NCI-H1105 treated with DMSO at 0.1 percent for 48 hours (cell line): ENCODE measurements around the gene MAN2B1.
"Not testable (repeated sequence)": the region's sequence is repeated elsewhere in the genome, so short reads cannot be mapped to it uniquely, and the experiment has no call there.

ENCODE experiments used
- DNase-seq: peaks from one replicate; lab custom pipeline; 2025; lab: John Stamatoyannopoulos, UW

MAN2B1 gene

DNA sequence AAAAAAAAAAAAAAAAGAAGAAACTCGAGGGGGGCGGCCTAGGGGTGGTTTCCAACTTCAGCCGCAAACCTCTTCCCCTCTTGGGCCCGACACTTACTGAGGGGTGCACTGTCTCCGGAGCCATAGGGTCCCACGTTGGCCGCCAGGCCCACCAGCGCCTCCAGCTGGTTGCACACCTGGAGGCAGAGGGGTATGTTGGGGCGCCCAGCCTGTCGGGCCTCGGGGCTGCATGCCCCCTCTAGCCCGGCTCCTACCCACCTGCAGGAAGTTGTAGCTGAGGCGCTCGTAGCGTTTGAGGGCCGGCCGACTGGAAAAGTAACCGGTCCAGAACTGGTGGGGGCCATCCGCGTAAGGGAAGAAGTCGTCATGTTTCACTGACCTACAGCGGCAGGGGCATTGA lies 8.6 kb downstream of the MAN2B1 start:
- no peak for DNase-seq

DNA sequence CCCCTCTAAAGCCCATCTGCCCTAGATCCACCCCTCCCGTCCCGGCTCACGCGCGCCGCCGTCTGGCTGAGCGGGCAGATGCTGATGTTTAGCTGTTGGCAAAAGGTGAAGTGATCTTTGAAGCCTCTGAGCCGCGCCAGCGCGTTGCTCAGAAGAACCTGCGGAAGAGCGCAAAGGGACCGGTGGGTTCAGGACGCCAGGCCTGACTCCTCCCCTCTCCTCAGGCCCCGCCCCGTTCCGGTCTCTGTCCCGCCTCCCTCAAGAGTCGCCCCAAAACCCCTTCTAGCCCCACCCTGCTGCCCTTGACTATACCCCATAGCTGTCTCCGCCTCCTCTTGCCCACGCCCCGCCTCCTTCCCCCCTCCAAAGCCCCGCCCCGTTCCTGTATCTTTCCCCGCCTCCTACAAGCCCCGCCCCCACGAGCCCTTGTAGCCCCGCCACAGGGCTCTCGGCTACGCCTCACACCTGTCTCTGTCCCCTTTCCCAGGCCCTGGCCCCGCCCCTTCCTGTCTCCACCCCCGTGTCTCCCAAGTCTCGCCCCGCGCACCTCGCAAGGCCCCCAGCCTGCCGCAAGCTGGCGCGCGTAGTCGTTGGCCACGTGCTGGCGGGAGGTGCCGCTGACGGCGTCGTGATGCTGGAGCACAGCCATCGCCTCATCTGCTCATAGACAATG lies 9.5 kb downstream of the MAN2B1 start:
- DNase-seq: no peak

DNA sequence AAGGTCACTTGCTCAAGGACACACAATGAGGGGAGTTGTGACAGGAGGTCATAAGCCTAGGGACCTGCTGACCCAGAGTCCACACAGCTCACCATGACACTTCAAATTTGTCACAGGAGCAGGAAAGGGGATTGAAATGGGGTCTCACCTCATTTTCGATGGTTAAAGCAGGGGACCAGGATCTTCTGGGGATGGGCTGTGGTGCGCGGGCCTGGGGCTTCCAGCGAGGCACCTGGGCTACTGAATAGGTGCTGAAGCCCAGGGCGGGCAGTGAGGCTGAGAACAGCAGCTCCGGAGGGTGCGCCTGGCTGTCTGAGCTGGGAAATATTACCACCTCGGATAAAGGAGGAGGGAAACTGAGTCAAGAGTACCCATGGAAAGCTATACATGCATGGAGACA lies 11.0 kb downstream of the MAN2B1 start:
- no peak for DNase-seq

DNA sequence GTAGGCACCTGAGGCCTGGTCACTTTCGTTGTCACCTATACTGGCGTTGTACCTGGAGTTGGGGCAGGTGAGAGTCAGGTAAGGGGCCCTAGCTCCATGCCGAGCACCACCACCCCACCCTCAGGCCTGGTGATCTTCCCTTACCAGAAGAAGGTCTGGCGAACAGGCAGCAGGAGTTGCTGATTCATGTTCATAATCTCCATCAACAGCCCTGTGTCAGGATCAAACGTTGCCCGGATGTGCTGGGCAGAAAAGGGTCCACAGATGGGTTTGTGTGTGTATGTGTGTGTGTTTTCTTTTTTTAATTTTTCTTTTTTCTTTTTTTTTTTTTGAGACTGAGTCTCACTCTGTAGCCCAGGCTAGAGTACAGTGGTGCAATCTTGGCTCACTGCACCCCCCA lies 14.3 kb downstream of the MAN2B1 start:
- no peak for DNase-seq

DNA sequence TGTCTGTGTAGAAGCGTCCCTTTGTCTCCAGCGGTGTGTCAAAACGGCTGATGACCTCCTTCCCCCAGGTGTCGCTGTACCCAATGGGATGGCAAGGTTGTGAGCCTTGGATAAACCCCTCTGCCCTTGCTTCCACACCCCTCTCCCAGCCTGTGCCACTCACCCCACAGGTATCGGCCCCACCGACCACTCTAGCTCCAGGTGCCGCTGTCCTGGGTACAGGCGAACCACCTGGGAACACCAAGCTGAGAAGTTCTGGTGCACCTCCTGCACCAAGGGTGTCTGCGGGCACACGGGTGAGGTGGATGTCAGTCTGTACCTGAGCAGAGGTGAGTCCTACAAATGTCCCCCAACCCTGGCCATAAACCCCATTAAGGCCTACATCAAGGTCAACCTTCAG lies 16.6 kb downstream of the MAN2B1 start:
- DNase-seq: no peak

DNA sequence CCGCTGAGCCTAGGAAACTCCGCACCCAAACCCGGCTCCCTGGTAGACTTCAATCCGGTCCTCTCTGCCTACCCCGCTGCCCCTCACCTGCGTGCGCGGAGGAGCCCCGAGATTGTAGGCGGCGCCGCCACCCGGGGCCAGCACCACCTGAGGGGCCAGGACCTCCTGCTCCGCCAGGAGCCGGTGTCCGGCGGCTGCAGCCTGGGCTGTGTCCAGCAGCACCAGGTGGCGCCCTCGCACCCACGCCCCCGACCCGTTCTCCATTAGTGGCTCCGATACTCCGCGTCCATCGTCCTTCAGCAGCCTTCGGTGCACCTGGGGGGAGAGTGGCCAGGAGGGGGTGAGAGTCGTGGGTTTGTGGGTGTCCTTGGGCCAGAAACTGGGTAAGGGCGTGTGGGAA lies 18.5 kb downstream of the MAN2B1 start:
- DNase-seq: no peak

DNA sequence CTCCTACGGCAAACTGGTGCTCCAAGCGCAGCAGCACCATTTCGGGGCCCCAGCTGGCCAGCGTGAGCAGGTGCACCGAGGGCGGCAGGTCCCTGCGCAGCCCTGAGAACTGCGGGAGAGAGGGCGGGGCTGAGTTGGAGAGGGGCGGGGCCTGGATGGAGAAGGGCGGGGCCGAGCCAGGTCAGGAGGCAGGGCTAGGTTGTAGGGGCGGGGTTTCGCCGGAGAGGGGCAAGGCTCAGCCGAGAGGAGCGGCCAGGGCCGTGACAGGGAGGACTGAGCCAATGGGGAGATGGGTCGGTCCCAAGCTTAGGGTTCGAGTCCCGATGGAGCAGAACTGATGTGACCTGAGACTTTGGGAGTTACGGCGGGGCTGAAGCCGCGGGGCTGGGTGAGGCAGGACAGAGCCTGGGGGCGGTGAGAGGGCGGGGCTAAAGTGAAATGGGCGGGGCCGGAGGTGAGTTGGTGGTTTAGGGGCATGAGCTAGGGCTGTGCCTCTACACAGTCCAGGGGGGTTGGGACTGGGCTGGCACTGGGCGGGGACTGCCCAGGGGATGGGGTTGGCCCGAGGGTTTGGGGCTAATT lies 19.0 kb downstream of the MAN2B1 start:
- DNase-seq: peak; percentile 81

DNA sequence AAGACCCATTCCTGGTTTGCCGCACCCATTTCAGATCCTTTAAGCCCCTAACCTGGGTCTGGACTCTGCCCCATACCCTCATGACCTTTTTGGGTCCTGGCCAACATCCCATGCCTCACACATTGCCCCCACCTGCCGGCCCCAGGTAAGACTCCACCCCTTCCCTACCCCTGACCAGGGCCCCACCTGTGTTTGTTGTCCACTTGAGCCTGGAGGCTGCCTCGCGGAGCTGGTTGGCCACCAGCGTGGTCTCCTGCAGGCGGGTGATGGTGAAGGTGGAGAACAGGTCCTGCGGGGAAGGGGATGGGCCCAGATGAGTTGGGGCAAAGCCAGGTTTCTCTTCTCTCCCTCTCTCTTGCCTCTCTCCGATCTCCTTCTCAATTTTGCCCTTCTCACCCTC lies 19.5 kb downstream of the MAN2B1 start:
- no peak for DNase-seq

DNA sequence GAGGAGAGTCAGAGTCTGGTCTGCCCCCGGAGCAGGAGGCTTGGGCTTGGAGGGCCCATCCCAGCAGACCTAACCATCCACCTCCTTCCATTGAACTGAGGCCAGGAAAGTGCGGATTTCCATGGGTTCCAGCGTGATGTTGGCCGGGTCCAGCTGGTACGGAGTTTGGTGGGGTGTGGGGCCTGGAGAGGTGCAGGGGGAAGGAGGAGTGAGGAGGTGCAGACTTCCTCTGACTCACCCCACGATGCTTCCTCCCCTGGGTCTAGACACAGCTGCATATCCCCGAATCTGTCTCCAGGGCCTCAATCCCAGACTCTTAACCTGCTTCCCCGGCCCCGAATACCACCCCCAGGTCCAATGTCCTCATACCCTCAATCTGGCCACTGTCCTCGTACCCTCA lies 20.0 kb downstream of the MAN2B1 start:
- DNase-seq: no peak

DNA sequence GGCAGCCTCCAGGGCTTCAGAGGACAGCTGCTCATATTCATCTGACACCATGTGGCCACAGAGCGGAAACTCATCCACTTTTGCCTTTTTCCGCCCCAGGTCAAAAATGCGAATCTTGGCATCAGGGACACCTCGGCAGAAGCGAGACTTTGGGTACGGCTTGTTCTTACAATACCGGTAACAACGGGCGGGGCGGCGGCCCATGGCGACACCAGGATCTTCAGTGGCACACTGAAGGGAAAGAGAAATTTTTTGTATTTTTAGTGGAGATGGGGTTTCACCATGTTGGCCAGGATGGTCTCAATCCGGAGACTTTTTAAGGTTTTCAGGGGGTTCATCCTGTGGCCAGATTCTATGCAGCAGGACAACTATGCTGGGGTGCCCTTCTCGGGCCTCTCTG lies 22.8 kb downstream of the MAN2B1 start:
- DNase-seq: not testable (repeated sequence)

DNA sequence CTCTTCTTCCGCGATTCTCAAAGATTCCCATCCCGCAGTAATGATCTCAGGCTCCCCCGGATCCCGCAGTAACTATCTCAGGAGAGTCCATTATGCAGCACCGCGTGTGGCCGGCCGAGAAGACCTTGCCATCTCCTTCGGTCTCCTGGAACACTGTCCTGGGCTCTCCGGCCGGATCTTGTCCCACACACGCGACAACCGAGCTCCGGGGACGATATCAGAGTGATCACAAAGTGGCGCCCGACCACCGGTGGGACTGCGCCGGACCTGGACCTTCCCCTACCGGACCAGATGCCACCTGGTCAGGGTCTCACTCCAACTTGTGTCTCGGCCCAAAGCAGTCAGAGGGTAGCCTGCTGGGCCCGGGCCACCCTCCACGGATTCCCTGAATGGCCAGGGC lies 24.0 kb downstream of the MAN2B1 start:
- no peak for DNase-seq

DNA sequence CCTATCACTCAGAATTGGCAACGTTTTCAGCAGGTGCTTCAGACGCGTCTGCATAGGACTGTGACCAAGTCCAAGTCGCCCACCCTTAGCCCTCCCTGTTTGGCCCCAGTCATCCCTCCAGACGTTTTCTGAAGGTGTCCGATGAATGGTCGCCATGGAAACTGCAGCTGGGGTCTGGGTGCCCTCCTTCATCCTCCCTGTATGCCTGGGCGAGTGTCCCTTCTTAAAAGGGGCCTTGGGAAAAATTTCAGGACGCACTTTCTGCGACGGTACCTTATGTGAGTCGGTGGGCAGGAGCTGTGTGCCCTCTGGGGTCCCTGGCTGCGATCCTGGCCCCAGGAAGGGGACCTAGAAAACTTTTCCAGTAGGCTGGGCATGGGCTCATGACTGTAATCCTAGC lies 25.1 kb downstream of the MAN2B1 start:
- no peak for DNase-seq

DNA sequence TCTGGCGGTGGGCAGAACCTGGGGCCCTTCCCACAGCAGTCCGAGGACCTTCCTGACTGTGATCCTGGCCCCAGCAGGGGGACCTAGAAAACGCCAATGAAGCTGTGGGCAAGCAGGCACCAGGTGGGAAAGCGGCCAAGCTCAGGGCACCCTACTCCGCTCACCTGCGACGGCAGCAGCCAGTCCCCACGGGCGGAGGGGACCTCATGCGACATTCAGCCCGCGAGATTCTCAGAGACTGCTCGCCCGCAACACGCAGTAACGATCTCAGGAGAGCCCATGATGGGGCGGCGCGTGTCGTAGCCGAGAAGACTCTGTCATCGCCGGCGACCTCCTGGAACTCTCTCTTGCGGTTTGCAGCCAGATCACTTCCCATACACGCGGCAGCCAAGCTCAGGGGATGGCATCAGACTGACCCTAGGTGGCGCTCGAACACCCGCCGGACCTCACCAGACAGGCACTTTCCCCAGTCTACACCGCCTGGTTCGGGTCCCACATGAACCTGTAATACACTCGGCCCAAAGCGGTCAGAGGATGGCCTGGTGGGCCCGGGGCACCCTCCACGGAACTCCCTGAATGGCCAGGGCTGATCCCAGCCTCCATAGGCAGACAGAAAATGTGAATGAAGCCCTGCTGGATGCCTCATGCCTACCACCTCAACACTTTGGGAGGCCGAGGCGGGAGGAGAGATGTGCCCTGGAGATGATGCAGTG lies 26.5 kb downstream of the MAN2B1 start:
- DNase-seq: peak; percentile 63

DNA sequence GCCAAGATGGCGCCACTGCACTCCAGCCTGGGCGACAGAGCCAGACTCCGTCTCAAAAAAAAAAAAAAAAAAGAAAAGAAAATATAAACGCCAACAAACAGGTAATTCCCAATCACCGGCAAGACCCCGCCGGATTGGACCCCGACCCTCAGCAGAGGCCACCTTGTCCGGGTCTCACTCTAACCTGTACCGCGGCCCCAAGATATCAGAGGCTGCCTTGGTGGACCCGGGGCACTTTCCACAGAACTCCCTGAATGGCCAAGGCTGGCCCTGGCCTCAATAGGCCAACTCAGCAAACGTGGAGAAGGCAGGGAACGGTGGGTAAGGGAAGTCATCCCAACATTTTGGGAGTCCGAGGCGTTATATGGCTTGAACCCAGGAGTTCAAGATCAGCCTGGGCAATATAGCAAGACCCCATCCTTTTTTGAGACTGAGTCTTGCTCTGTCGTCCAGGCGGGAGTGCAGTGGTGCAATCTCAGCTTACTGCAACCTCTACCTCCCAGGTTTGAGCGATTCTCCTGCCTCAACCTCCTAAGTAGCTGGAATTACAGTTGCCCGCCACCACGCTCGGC lies 27.8 kb downstream of the MAN2B1 start:
- DNase-seq: no peak

DNA sequence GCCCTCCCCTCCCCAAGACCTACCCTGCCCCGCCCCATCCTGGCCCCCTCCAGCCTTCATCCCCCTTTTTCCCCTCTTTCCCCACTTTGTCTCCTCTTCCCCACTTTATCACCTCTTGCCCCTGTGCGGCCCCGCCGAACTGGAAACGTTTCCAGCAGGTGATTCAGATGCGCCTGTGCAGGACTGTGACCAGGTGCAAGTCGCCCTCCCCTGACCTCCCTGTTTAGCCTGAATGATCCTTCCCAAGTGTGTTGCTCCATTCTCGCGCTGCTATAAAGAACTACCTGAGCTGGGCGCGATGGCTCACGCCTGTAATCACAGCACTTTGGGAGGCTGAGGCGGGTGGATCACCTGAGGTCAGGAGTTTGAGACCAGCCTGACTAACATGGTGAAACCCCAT lies 29.9 kb downstream of the MAN2B1 start:
- no peak for DNase-seq

DNA sequence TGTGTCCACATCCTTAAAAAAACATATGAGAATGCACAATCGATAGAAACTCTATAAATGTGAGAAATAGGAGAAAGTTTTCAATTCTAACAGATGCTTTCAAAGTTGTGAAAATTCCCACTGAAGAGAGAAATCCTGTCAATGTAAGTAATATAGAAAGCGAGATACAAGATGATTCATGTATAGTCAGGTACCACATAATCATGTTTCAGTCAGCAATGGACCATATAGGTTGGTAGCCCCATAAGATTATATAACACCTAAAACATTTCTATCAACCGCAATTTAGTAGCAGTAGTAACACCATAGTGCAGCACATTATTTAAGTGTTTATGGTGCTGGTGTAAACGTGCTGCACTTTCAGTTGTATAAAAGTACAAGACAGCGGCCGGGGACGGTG lies 37.3 kb downstream of the MAN2B1 start:
- no peak for DNase-seq

DNA sequence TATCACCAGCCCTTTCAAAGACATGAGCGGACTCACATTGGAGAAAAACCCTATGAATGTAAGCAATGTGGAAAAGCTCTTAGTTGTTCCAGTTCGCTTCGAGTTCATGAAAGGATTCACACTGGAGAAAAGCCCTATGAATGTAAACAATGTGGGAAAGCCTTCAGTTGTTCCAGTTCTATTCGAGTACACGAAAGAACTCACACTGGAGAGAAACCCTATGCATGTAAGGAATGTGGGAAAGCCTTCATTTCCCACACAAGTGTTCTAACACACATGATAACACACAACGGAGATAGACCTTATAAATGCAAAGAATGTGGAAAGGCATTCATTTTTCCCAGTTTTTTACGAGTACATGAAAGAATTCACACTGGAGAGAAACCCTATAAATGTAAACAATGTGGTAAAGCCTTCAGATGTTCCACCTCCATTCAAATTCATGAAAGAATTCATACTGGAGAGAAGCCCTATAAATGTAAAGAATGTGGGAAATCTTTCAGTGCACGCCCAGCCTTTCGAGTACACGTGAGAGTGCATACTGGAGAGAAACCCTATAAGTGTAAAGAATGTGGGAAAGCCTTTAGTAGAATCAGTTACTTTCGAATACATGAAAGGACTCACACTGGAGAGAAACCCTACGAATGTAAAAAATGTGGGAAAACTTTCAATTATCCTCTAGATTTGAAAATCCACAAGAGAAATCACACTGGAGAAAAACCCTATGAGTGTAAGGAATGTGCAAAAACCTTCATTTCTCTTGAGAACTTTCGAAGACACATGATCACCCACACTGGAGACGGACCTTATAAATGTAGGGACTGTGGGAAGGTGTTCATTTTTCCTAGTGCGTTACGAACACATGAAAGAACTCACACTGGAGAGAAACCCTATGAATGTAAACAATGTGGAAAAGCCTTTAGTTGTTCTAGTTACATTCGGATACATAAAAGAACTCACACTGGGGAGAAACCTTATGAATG lies 38.2 kb downstream of the MAN2B1 start:
- no peak for DNase-seq

DNA sequence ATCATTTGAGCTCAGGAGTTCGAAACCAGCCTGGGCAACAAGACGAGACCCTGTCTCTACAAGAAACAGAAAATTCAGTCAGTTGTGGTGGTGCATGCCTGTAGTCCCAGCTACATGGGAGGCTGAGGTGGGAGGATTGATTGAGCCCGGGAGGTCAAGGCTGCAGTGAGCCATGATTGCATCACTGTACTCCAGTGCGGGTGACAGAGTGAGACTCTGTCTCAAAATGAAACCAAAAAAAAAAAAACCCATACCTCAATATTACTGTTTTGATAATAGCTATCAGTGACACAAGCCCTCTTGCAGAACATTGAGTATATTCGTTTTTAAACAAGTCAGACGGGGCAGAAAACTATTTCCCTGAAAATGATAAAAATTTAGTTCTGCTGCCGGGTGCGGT lies 39.6 kb downstream of the MAN2B1 start:
- DNase-seq: no peak

DNA sequence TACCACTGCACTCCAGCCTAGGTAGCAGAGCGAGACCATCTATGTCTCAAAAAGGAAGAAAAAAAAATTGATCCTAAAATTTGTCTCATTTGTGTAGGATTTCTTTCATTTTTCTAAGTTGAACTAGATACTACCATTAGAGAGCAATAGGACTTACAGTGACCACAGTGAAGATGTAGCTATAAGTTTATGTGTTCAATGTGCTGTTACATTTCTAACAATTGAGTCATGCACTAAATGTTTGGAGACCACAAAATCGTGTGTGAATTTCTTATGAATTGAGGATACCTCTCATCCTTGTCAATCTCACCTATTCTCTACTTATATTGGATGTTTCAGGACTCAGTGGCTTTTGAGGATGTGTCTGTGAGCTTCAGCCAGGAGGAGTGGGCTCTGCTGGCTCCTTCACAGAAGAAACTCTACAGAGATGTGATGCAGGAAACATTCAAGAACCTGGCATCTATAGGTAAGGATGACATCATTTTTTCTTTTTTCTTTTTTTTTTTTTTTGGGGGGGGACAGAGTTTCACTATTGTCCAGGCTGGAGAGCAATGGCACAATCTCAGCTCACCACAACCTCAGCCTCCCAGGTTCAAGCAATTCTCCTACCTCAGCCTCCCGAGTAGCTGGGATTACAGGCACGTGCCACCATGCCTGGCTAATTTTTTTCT lies 43.0 kb downstream of the MAN2B1 start:
- DNase-seq: no peak

DNA sequence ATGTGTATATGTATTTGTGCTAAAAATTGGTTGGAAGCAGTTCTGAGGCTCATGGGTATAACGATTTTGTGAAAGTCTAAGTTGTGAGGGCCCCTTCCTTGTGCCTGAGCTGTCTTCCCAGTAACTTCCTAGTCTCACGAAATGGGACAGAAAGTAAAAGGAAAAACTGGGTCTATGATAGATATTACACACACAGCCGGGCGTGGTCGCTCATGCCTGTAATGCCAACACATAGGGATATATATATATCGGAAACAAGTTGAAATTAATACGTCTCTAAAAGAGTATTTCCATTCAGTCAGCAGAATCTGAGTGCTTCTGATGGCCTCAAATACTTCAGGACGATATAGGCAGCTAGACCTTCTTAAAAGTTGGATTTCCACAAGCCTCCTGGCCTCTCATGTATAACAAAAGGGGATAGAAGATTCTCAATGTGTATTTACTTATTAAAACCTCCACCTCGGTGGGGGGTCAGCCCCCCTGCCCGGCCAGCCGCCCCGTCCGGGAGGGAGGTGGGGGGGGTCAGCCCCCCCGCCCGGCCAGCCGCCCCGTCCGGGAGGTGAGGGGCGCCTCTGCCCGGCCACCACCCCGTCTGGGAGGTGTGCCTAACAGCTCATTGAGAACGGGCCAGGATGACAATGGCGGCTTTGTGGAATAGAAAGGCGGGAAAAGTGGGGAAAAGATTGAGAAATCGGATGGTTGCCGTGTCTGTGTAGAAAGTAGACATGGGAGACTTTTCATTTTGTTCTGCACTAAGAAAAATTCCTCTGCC lies 45.1 kb downstream of the MAN2B1 start:
- not testable (repeated sequence) for DNase-seq

DNA sequence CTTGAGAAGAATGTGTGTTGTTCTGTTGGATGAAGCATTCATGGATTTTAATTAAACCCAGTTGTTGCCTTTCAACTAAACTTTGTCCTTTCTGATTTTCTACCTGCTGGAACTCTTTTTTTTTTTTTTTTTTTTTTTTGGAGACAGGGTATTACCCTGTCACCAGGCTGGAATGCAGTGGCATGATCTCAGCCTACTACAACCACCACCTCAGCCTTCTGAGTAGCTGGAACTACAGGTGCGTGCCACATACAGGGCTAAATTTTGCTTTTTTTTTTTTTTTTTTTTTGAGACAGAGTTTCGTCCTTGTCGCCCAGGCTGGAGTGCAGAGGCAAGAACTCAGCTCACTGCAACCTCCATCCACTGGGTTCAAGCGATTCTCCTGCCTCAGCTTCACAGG lies 48.9 kb downstream of the MAN2B1 start:
- DNase-seq: no peak
